Measurements from ENCODE around the gene GNAQ.

The GNAQ gene

GRCh38 chr9:77966718-77967117 is 64.9 kb downstream of the GNAQ start:
- no peak for DNase-seq

GRCh38 chr9:77965445-77966123 is 66.0 kb downstream of the GNAQ start:
- DNase-seq, result no peak

GRCh38 chr9:77964258-77964657 is 67.4 kb downstream of the GNAQ start:
- no peak for DNase-seq

GRCh38 chr9:77961541-77961940 is 70.1 kb downstream of the GNAQ start:
- DNase-seq, result no peak

GRCh38 chr9:77960356-77961153 is 71.1 kb downstream of the GNAQ start:
- no peak for DNase-seq

GRCh38 chr9:77959803-77960202 is 71.8 kb downstream of the GNAQ start:
- no peak for DNase-seq

GRCh38 chr9:77957652-77958051 is 74.0 kb downstream of the GNAQ start:
- no peak for DNase-seq

- no peak for DNase-seq
Measured at GRCh38 chr9:77956555-77956954, 75.1 kb downstream of the GNAQ start.

- no peak for DNase-seq
Measured at GRCh38 chr9:77954666-77955015, 77.0 kb downstream of the GNAQ start.

- no peak for DNase-seq
Measured at GRCh38 chr9:77954013-77954665, 77.5 kb downstream of the GNAQ start.

- no peak for DNase-seq
Measured at GRCh38 chr9:77953590-77953989, 78.0 kb downstream of the GNAQ start.

- no peak for DNase-seq
Measured at GRCh38 chr9:77952635-77953328, 78.8 kb downstream of the GNAQ start.

- no peak for DNase-seq
Measured at GRCh38 chr9:77951369-77951768, 80.2 kb downstream of the GNAQ start.

- DNase-seq, result no peak
Measured at GRCh38 chr9:77949751-77950436, 81.7 kb downstream of the GNAQ start.

- DNase-seq, result no peak
Measured at GRCh38 chr9:77947651-77948050, 84.0 kb downstream of the GNAQ start.

GRCh38 chr9:77946969-77947620 is 84.5 kb downstream of the GNAQ start:
- DNase-seq, result no peak

GRCh38 chr9:77946296-77946695 is 85.3 kb downstream of the GNAQ start:
- no peak for DNase-seq

GRCh38 chr9:77945798-77946197 is 85.8 kb downstream of the GNAQ start:
- DNase-seq, result no peak

- DNase-seq, result no peak
Measured at GRCh38 chr9:77944556-77945243, 86.9 kb downstream of the GNAQ start.

GRCh38 chr9:77943057-77943456 is 88.6 kb downstream of the GNAQ start:
- DNase-seq, result no peak

GRCh38 chr9:77939149-77939668 is 92.4 kb downstream of the GNAQ start:
- DNase-seq, result no peak
